NB4 (cell line): ENCODE data around the gene LRIG3.

ENCODE experiments used
- DNase-seq: peaks from one replicate; pipeline ENCODE4 v3.0.0; 2010; ENCODE audit warnings: low read depth
- H3K4me3 ChIP-seq: one replicate; pipeline ENCODE4 v1.5.1; 2011; ENCODE audit warnings: mild to moderate bottlenecking, low read depth, low read length, moderate library complexity
- MAX ChIP-seq: IDR thresholded peaks from 2 replicates; pipeline ENCODE4 v1.6.1; 2011; ENCODE audit warnings: low read depth, low read length
- MYC ChIP-seq: IDR thresholded peaks from 2 replicates; pipeline ENCODE4 v1.6.1; 2011; ENCODE audit warnings: low read depth, low read length
- POLR2A ChIP-seq: IDR thresholded peaks from 2 replicates; pipeline ENCODE4 v1.6.1; 2011; ENCODE audit warnings: mild to moderate bottlenecking; ENCODE audit not compliant: insufficient read length; ENCODE audit errors: extremely low read depth
- TF ChIP-seq, protein P1 (sequence below): IDR thresholded peaks from one replicate; pipeline ENCODE4 v1.5.1; 2012; ENCODE audit warnings: low read depth, low read length

The LRIG3 gene

GRCh38 chr12:58925111-58925611 is 4.9 kb upstream of the LRIG3 start:
- no peak for TF ChIP-seq POLR2A
- no peak for TF ChIP-seq MYC
- TF ChIP-seq, protein P1, sequence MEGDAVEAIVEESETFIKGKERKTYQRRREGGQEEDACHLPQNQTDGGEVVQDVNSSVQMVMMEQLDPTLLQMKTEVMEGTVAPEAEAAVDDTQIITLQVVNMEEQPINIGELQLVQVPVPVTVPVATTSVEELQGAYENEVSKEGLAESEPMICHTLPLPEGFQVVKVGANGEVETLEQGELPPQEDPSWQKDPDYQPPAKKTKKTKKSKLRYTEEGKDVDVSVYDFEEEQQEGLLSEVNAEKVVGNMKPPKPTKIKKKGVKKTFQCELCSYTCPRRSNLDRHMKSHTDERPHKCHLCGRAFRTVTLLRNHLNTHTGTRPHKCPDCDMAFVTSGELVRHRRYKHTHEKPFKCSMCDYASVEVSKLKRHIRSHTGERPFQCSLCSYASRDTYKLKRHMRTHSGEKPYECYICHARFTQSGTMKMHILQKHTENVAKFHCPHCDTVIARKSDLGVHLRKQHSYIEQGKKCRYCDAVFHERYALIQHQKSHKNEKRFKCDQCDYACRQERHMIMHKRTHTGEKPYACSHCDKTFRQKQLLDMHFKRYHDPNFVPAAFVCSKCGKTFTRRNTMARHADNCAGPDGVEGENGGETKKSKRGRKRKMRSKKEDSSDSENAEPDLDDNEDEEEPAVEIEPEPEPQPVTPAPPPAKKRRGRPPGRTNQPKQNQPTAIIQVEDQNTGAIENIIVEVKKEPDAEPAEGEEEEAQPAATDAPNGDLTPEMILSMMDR, result no peak
- TF ChIP-seq MAX, result no peak
- DNase-seq, result no peak
- H3K4me3 ChIP-seq, result no peak overlapping the region

GRCh38 chr12:58924652-58925051 is 4.3 kb upstream of the LRIG3 start:
- no peak overlapping the region for H3K4me3 ChIP-seq
- DNase-seq, result no peak
- TF ChIP-seq MAX (no peak), MYC (no peak), POLR2A (no peak)
- TF ChIP-seq, protein P1, result no peak

DNA sequence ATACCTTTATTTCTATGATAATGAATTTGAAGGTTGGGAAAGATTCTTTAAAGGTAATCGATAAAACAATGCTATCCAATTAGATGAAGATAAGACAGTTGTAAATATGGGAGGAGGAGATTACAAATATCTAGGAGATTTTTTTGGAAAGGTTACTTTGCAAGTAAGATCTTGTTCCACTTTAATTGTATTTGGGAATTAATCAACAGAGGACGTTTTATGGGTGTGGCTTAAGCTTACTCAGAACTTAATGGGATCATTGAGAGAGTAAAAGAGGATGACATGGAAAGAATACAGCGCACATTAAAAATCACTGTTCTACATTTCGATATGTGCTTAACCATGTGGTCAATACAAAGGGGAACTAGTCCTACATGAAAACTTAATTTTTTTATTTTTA is 3.5 kb upstream of the LRIG3 start:
- DNase-seq, result no peak
- H3K4me3 ChIP-seq, result no peak overlapping the region
- no peak for TF ChIP-seq MYC
- TF ChIP-seq MAX, result no peak
- TF ChIP-seq, protein P1, result no peak
- no peak for TF ChIP-seq POLR2A

GRCh38 chr12:58922849-58923248 is 2.5 kb upstream of the LRIG3 start:
- DNase-seq, result no peak
- H3K4me3 ChIP-seq, result no peak overlapping the region
- no peak for TF ChIP-seq MYC
- no peak for TF ChIP-seq POLR2A
- no peak for TF ChIP-seq MAX
- TF ChIP-seq, protein P1, result no peak

- no peak overlapping the region for H3K4me3 ChIP-seq
- TF ChIP-seq MYC, result no peak
- no peak for TF ChIP-seq POLR2A
- TF ChIP-seq, protein P1, result no peak
- TF ChIP-seq MAX, result no peak
- no peak for DNase-seq
Measured at GRCh38 chr12:58920961-58921861, 907 bp upstream of the LRIG3 start.
